GM19324 (cell line): Measurements from ENCODE around the gene MMP25.
"Not testable (repeated sequence)": the region's sequence is repeated elsewhere in the genome, so short reads cannot be mapped to it uniquely, and the experiment has no call there.

Experiments used
- ATAC-seq: cut with Tn5 transposase; IDR thresholded peaks from one replicate; pipeline ENCODE4 v1.9.1; 2021; ENCODE audit warnings: mild to moderate bottlenecking, moderate library complexity; ENCODE audit not compliant: unreplicated experiment, low FRiP score

Gene MMP25

DNA sequence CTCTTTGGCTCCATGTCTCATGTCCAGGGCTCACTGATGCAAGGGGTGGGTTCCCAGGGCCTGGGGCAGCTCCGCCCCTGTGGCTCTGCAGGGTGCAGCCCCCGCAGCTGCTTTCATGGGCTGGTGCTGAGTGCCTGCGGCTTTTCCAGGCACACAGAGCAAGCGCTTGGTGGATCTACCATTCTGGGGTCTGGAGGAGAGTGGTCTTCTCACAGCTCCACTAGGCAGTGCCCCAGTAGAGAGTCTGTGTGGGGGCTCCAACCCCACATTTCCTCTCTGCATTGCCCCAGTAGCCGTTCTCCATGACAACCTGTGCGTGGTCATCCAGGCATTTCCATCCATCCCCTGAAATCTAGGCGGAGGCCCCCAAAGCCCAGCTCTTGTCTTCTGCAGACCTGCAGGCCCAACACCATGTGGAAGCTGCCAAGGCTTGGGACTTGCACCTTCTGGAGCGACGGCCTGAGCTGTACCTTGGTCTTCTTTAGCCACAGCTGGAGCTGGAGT lies 24.3 kb downstream of the MMP25 start:
- ATAC-seq = no peak

DNA sequence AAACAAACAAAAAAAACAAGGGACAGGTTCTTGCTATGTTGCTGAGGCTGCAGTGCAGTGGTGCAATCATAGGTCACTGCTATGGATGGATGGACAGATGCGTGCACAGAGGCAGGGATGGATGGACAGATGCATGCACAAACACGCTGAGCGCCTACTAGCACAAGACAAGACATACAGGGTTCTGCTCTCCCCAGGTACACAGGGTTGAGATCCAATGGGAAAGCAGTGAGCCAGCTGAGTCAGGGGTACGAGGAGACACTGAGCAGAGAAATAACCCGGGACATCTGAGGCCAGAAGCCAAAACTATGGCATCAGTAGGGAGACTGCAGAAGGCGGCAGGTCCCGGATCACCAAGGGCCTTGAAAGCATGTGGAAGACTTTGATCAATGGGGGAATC lies 25.3 kb downstream of the MMP25 start:
- no peak for ATAC-seq

DNA sequence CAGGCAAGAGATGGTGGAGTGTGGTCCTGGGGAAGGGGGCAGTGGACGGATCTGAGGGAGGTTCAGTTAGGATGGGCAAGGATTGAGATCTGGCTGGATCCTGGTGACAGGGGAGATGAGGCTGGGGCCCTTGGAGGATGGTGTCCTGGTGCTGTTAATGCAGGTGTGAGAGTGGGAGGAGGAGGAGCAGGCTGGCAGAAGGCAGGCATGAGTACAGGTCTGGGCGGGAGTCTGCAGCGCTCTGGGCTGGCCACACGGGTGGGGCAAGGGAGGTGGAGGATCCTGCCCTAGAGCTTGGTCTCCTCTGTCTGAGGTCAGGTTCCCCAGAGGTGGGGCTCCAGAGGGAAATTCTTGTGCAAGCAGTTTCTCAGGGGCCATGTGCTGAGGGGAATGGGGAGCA lies 25.8 kb downstream of the MMP25 start:
- not testable (repeated sequence) for ATAC-seq

DNA sequence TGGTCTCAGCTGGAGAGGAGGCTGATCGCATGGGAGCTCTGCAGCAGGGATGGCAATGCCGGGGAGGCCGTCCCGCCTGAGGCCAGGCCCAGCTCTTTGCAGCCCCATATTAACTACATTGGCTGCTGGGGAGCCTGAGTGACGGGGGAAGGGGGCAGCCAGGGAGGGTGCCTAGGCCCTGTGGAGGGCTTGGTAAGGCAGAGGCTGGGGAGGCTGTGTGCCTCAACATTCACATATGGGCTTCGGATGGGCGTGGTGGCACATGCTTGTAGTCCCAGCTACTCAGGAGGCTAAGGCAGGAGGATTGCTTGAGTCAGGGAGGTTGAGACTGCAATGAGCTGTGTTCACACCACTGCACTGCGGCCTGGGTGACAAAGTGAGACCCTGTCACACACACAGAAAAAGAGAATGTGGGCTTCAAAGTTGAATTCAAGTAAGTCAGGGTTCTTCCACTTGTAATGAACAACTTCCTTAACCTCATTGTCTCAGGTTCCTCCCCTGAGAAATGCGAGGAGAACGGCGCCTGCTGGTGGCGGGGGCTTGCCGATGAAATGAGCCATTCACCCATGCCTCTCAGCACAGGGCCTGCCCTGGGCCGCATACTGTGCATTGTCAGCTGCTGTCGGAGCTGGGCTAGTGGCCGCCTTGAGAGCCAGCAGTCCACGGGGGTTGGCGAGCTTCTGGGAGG lies 26.4 kb downstream of the MMP25 start:
- not testable (repeated sequence) for ATAC-seq

DNA sequence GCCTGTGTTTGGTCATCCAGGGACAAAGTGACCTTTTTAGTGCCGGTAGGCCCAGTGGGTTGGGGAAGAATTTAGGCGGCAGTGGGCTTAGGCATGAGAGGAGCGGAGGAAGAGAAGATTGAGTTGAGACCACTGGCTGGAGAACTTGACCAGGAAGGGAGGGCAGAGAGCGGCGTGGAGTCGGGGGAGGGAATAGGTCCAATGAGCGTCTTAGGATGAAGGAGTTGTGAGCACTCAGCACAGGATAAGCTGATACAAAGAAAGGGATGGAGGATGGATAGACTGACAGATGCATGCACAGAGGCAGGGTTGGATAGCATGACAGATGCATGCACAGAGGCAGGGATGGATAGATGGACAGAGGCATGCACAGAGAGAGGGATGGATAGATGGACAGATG lies 27.1 kb downstream of the MMP25 start:
- ATAC-seq = no peak

DNA sequence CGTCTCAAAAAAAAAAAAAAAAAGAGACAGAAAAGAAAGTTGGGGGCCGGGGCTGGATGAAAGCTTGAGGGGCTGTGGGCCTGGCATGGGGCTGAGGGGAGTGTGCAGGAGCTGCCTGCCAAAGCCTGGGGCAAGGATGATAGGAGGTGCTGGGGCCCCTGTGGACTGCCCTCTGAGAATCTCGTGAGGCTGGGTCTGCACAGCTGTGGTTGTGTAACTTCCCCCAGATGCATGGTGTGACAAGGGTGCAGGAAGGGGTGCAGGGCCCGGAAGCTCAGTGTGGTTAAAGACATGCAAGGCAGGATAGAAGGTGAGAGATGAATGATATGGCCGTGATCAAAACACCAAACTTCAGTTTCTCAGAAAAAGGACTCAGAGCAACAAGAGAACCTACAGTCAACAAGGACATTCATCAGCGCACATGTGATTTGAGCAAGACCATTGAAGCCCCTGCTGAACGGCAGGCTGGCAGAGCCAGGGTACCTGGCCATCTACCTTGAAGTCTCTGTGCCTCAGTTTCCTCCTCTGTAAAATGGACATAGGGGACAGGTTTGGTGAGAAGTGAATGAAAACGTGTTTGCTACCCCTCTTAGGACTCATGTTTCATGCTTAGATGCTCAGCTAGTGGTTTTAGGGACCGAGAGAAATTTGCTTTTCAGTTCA lies 28.6 kb downstream of the MMP25 start:
- no peak for ATAC-seq

DNA sequence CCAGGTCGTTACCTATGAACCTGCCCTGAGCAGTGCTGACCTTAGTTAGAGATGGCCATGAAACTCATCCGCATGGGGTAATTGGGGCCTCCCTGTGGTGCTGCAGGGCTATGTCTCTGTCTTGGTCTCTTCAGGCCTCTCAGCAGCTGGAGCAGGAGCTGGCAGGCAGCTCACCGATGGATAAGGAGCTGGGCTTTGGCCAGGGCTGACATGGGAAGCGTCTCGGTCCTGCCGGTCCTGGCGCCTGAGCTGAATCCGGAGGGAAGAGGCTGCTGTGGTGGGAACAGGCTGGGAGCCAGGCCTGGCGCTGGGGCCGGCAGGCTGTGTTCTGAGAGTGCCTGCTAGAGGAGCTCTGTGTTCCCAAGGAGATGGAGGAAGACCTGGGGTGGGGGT lies 29.2 kb downstream of the MMP25 start:
- ATAC-seq = no peak

DNA sequence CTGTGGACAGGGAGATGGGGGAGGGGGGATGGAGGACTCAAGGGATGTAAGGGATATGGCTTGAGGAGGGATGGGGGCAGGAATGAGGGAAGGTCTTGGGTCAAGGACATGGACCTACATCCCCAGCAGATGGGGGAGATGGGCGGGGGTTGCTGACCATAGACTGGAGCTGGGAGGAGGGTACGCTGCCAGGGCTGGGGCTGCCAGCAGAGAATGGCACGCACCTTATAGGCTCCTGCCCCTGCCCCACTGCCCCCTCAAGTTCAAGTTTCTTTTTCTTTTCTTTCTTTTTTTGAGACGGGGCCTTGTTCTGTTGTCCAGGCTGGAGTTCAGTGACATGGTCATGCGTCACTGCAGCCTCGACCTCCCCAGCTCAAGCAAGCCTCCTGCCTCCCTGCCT lies 29.6 kb downstream of the MMP25 start:
- ATAC-seq = not testable (repeated sequence)

DNA sequence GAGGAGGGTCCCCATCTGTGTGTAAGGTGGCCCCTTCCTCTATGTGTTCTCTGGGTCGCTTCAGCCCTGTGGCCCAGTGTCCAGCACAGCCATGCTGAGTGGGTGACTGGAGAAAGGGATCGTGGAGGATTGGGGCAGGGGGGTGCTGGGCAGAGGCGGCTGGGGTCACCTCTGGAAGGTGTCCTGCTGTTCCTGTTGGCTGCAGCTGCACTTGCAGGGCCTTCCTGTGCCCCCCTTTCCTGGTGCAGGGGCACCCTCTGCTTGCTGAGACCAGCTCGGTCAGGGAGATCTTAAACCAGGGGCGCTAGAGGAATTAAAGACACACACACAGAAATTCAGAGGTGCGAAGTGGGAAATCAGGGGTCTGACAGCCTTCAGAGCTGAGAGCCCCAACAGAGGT lies 30.2 kb downstream of the MMP25 start:
- no peak for ATAC-seq

DNA sequence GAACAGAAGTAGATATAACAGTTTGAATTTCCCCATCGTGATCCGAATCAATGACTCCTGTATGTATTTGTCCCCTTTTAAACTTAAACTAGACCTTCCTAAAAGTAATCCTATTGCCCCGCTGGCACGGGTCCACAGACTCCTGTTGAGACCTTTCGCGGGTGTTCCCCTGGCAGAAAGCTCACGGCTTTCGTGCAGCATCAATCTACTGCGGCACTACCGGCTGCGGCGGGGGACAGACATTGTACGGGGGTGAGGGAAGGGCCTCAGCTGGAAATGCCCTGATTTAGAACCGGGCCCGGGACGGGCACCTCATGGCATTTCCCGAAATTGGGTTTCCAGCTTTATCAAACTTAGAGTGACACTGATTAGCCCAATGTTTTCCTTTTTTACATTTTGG lies 33.7 kb downstream of the MMP25 start:
- ATAC-seq = no peak

DNA sequence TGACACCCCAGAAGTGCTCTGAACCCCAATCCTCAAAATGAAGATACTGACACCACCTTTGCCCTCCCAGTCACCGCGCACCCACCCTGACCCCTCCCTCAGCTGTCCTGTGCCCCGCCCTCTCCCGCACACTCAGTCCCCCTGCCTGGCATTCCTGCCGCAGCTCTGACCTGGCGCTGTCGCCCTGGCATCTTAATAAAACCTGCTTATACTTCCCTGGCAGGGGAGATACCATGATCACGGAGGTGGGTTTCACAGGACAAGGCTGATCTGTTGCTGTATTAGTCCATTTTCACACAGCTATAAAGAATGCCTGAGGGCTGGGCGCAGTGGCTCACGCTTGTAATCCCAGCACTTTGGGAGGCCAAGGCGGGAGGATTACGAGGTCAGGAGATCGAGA lies 35.6 kb downstream of the MMP25 start:
- ATAC-seq = not testable (repeated sequence)

DNA sequence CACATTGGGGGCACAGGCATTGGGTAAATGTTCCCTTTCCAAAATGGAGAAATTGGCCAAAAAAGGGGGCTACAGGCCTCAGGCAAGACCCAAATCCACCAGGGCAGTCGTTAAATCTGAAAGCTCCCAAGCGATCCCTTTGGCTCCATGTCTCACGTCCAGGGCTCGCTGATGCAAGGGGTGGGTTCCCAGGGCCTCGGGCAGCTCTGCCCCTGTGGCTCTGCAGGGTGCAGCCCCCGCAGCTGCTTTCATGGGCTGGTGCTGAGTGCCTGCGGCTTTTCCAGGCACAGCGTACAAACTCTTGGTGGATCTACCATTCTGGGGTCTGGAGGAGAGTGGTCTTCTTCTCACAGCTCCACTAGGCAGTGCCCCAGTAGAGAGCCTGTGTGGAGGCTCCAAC lies 37.0 kb downstream of the MMP25 start:
- ATAC-seq = not testable (repeated sequence)

DNA sequence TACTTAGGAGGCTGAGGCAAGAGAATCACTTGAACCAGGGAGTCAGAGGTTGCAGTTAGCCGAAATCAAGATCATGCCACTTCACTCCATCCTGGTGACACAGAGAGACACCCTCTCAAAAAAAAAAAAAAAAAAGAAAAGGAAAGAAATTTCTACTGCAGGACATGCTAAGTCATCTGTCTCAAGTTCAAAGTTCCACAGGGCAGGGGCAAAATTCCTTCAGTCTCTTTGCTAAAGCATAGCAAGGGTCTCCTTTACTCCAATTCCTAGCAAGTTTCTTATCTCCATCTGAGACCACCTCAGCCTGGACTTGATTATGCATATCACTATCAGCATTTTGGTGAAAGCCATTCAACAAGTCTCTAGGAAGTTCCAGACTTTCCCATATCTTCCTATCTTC lies 38.1 kb downstream of the MMP25 start:
- ATAC-seq = no peak

DNA sequence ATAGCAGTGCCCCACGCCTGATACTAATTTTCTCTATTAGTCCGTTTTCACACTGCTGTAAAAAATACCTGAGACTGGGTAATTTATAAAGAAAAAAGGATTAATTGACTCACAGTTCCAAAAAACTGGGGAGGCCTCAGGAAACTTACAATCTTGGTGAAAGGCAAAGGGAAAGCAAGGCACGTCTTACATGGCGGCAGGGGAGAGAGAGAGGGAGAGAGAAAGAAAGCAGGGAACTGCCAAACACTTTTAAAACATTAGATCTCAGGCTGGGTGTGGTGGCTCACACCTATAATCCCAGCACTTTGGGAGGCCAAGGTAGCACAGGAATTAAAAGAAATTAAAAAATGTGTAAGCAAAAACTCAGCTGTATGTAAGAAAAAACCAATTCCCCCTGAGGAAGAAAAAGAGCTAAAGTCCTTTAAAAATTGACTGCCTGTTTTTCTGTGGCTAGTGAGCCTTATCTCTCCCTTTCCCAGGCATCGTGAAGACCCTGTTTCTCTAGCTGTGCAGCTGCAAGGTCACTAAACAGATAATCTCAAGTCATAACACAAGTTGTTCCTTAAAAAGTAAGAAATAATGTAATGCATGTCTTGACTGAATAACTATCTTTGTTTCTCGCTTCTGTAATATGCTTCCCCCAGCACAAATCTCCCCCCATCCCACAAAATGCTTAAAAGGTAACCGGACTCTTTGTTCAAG lies 38.8 kb downstream of the MMP25 start:
- no peak for ATAC-seq

DNA sequence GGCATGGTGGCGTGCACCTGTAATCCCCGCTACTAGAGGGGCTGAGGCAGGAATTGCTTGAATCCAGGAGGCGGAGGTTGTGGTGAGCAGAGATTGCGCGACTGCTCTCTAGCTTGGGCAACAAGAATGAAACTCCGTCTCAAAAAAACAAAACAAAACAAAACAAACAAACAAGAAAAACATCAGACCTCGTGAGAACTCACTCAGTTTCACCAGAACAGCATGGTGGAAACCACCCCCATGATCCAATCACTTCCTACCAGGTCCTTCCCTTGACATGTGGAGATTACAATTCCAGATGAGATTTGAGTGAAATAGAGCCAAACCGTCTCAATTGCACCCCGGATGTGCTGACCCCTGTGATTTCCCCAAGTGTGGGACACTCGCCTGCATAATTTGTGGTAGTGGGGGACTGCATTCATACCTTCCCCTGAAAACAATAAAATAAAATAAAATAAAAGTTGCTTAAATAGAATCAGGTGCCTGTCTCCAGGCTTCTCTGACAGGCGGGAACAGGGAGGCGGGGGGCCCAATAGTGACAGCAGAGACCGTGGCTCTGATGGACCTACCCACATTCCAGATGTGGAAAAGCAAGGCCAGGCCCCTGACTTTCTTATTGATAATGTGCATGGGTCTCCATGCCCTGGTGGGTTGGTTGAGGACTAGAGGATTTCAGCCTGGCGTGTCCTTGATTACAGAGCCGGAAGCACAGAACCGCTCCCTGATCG lies 39.7 kb downstream of the MMP25 start:
- no peak for ATAC-seq

DNA sequence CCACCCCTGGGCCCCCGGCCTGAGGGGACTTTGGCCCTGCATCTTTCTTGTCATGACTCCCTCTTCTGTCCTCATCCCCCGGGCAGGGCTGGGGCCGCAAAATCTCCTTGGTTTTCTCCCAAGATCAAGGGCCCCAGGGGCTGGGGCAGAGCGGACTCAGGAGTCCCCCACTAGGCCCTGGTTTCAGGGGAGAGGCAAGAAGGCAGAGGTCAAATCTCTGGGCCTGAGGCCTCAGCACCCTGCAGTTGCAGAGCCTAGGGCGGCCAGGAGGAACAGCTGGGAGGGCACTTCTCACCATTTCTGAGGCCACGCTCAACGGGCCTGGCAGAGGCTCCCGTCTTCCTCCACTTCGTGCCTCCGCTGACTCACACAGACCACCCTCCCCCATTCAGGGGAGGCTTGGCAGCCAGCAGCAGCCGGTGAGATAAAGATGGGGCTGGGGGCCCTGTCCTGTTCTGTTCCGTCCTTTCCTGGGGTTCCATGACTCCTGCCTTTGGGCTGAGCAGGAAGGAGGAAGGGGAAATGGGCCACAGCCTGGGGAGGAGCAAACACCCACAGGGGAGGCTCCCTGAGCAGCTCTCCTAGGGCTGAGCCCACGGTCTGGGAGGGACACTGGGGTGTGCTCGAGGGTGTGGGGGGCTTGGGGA lies 40.4 kb downstream of the MMP25 start:
- no peak for ATAC-seq

DNA sequence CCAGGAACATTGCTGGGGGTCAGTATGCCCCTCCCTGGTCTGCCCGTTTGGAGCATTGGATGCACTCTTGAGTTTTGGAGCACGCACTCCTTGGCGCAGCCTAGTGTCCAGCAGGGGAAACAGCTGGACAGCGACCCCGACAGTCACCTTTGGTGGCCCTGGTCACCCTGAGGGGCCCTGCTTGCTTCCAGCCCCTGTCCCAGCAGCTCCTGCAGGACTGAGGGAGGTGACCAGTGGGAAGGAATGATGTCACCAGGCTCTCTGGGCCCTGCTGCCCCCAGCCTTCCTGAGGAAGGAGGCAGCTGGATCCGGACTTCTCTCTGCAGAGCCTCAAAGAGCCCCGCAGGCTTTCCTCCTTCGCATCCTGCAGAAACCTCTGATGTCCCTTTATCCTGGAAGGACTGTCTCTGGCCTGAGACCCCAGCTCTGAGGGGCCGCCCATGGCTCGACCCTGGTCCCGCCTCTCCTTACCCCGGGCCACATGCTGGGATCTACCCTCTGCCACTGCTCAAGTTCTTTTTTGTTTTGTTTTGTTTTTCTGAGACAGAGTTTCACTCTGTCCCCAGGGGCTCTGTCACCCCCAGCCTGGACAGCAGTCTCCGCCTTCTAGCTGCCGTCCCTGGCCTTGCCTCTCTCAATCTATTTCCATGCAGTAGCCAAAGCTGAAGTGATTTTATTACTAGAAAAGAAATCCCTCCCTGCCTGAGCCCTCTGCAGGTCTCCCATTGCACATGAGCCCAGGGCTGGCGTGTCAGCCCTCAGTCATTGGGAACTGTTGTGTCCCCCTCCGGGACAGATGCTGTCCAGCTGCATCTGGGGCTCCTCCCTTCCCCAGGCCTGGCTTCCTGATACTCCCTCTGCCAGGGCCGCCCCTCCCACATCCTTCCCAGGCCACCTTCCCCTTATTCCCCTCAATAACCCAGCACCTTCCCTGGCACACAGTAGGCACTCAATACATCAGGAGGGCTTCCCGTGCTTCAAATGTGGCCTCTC lies 41.2 kb downstream of the MMP25 start:
- no peak for ATAC-seq

DNA sequence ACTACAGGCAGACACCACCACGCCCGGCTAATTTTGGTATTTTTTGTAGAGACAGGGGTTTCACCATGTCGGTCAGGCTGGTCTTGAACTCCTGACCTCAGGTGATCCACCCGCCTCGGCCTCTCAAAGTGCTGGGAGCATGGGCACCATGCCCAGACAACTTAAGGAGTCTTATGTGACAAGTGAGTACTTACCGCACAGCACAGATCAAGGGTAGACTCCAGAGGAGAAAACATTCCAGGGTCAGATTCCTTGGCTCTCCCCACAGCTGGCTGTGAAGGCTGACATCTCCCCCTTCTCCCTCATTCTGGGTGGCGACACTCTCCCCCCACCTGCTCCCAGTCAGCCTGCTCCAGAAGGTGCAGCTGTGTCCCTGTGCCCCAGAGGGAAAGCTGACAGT lies 42.1 kb downstream of the MMP25 start:
- no peak for ATAC-seq
